ENCODE data around the gene NR2C2. TPM values are rescaled to one million over a fixed set of nuclear protein-coding genes. Genes with fewer than 3 reads are reported as not detected.

NR2C2 gene
- total RNA-seq, 2 donors from 2014 or later = 33.8 to 41.3 TPM

- no peak overlapping the region for H3K27ac ChIP-seq
- H3K4me3 ChIP-seq = no peak overlapping the region
- no peaks in the 10 kb centered on the region for H3K9me3 ChIP-seq
- peaks cover 39% of the 10 kb centered on the region for H3K36me3 ChIP-seq
- TF ChIP-seq, protein P1, sequence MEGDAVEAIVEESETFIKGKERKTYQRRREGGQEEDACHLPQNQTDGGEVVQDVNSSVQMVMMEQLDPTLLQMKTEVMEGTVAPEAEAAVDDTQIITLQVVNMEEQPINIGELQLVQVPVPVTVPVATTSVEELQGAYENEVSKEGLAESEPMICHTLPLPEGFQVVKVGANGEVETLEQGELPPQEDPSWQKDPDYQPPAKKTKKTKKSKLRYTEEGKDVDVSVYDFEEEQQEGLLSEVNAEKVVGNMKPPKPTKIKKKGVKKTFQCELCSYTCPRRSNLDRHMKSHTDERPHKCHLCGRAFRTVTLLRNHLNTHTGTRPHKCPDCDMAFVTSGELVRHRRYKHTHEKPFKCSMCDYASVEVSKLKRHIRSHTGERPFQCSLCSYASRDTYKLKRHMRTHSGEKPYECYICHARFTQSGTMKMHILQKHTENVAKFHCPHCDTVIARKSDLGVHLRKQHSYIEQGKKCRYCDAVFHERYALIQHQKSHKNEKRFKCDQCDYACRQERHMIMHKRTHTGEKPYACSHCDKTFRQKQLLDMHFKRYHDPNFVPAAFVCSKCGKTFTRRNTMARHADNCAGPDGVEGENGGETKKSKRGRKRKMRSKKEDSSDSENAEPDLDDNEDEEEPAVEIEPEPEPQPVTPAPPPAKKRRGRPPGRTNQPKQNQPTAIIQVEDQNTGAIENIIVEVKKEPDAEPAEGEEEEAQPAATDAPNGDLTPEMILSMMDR (IDR thresholded peaks at IDR 0.05) = no peak
- intact Hi-C loops (cut with DNase I) = loop anchor here (10.0 kb wide), 1 partner anchor 117 kb away; no protein-coding TSS in a partner anchor
- H3K9ac ChIP-seq (ENCODE audit: low read depth in 2 of 2, low read length in 2 of 2) = no peak overlapping the region
- DNase-seq = no peak
- no peaks in the 10 kb centered on the region for H3K4me1 ChIP-seq
- H3K27me3 ChIP-seq = no peaks in the 10 kb centered on the region
These were observed 94.6 kb downstream of the NR2C2 start for GRCh38 chr3:15041950-15042349.

DNA sequence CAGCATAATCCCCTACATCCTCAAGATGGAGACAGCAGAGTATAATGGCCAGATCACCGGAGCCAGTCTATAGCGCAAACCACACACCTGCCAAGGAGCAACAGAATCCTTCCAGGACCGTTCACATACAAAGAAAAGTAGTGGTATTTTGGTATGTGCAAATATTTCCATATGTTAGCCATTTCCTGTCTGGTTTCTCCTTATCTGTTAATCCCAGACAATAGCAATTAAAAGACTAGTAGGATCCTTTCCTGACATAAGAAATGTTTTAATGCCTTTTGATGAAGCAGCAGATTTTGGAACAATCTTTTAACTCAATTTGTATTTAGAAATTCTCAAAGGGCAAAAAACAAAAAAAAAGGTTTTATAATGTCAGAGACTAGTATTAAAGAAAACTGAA, 95.6 kb downstream of the NR2C2 start:
- no peak overlapping the region for H3K27ac ChIP-seq
- H3K9me3 ChIP-seq = no peaks in the 10 kb centered on the region
- no peaks in the 10 kb centered on the region for H3K4me1 ChIP-seq
- no peak overlapping the region for H3K9ac ChIP-seq (ENCODE audit: low read depth in 2 of 2, low read length in 2 of 2)
- H3K36me3 ChIP-seq = peaks cover 32% of the 10 kb centered on the region
- no peak overlapping the region for H3K4me3 ChIP-seq
- DNase-seq = no peak
- no peaks in the 10 kb centered on the region for H3K27me3 ChIP-seq
- intact Hi-C loops (cut with DNase I) = loop anchor here (10.0 kb wide), 1 partner anchor 118 kb away; no protein-coding TSS in a partner anchor
- TF ChIP-seq, protein P1 (IDR thresholded peaks at IDR 0.05) = no peak

- Histone ChIP-seq H3K9me3 (no peaks in the 10 kb centered on the region), H3K9ac (ENCODE audit: low read depth in 2 of 2, low read length in 2 of 2) (no peak overlapping the region), H3K36me3 (peaks cover 31% of the 10 kb centered on the region), H3K27ac (no peak overlapping the region), H3K4me3 (no peak overlapping the region), H3K27me3 (no peaks in the 10 kb centered on the region), H3K4me1 (no peaks in the 10 kb centered on the region)
- intact Hi-C loops (cut with DNase I) = loop anchor here (10.0 kb wide), 1 partner anchor 119 kb away; no protein-coding TSS in a partner anchor
- TF ChIP-seq, protein P1 (IDR thresholded peaks at IDR 0.05) = no peak
- no peak for DNase-seq
These were observed 96.2 kb downstream of the NR2C2 start for GRCh38 chr3:15043408-15044171.

DNA sequence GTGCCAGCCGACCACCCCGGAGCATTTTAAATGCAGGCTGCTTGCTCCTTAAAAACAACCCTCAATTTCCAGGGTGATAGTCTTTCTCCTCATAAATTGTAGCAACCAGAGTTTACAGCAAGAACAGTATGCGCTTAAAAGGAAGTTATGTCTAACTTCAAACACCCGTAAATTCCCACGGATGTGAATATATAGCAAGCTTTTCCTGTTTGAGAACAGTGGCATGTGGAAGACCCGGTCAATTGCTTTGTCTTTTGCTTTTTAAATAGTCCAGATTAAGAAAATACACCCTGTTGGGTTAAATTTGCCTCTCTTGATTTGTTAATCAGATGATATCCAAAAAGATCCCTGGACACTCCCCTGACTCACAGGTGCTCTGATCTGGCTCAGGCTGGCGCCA, 96.9 kb downstream of the NR2C2 start:
- TF ChIP-seq, protein P1 (IDR thresholded peaks at IDR 0.05) = no peak
- Histone ChIP-seq H3K9ac (ENCODE audit: low read depth in 2 of 2, low read length in 2 of 2) (no peak overlapping the region), H3K27ac (no peak overlapping the region)

DNA sequence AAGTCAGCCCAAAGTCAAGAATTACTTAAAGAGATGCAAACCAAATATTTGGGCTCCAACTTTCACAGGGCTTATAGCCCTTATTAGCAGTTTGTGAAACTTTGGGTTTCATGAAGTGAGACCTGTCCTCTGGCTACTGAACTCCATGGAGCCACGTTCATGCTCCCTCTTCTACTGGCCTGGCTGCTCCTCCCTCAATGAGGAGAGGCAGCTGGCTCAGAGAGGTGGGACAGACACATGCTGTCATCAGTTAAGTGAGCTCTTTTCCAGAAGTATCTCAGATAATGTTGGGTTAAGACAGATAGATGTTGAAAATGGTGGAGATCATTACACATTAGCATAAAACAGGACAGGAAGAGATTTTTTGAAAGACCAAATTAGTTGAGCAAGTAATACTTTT, 98.3 kb downstream of the NR2C2 start:
- Histone ChIP-seq H3K9ac (ENCODE audit: low read depth in 2 of 2, low read length in 2 of 2) (no peak overlapping the region), H3K27ac (no peak overlapping the region), H3K4me1 (no peaks in the 10 kb centered on the region), H3K9me3 (no peaks in the 10 kb centered on the region), H3K27me3 (no peaks in the 10 kb centered on the region), H3K36me3 (peaks cover 35% of the 10 kb centered on the region), H3K4me3 (no peak overlapping the region)
- intact Hi-C loops (cut with DNase I) = loop anchor here (10.0 kb wide), 1 partner anchor 121 kb away; no protein-coding TSS in a partner anchor
- DNase-seq = no peak
- TF ChIP-seq, protein P1 (IDR thresholded peaks at IDR 0.05) = no peak

More for the DNA sequence above, 96.9 kb downstream of the NR2C2 start:
- no peak for DNase-seq
- Histone ChIP-seq H3K4me3 (no peak overlapping the region), H3K9me3 (no peaks in the 10 kb centered on the region), H3K36me3 (peaks cover 31% of the 10 kb centered on the region), H3K27me3 (no peaks in the 10 kb centered on the region), H3K4me1 (no peaks in the 10 kb centered on the region)
- intact Hi-C loops (cut with DNase I) = loop anchor here (10.0 kb wide), 1 partner anchor 120 kb away; no protein-coding TSS in a partner anchor
